ENCODE results near the gene MBD4.

The MBD4 gene

DNA sequence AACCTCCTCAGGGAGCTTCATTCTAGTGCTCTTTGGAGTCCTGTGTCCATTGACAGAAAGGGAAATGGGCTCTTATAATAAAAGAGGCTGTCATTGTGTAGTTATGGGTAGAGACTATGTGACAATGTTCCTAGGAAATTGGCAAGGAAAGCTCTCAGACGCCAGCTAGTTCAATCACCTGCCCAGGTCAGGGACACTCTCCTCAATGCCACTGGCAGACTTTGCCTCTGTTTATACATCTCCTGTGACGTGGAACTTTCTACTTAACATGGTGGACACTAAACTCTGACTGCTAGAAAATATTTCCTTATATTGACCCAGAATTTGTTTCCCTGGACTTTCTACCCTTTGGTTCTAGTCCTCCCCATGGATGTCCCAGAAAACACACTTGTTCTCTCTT is 14.1 kb downstream of the MBD4 start:
- TF ChIP-seq, protein P1, sequence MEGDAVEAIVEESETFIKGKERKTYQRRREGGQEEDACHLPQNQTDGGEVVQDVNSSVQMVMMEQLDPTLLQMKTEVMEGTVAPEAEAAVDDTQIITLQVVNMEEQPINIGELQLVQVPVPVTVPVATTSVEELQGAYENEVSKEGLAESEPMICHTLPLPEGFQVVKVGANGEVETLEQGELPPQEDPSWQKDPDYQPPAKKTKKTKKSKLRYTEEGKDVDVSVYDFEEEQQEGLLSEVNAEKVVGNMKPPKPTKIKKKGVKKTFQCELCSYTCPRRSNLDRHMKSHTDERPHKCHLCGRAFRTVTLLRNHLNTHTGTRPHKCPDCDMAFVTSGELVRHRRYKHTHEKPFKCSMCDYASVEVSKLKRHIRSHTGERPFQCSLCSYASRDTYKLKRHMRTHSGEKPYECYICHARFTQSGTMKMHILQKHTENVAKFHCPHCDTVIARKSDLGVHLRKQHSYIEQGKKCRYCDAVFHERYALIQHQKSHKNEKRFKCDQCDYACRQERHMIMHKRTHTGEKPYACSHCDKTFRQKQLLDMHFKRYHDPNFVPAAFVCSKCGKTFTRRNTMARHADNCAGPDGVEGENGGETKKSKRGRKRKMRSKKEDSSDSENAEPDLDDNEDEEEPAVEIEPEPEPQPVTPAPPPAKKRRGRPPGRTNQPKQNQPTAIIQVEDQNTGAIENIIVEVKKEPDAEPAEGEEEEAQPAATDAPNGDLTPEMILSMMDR (IDR thresholded peaks at IDR 0.05; ENCODE audit: low read depth, low read length), result no peak
- no peak for DNase-seq (ENCODE audit: low read depth in 2 of 2)
- H3K4me3 ChIP-seq (replicated peaks in 1 of 2; ENCODE audit: low read depth in 2 of 2, low read length in 2 of 2), result no peak overlapping the region

- TF ChIP-seq, protein P1 (IDR thresholded peaks at IDR 0.05; ENCODE audit: low read depth, low read length), result no peak
- no peak for DNase-seq (ENCODE audit: low read depth in 2 of 2)
- H3K4me3 ChIP-seq (replicated peaks in 1 of 2; ENCODE audit: low read depth in 2 of 2, low read length in 2 of 2), result no peak overlapping the region
These were observed 14.5 kb downstream of the MBD4 start for GRCh38 chr3:129425213-129425612.

- no peak overlapping the region for H3K4me3 ChIP-seq (replicated peaks in 1 of 2; ENCODE audit: low read depth in 2 of 2, low read length in 2 of 2)
- DNase-seq (ENCODE audit: low read depth in 2 of 2), result peak; percentile 53 to 54
- TF ChIP-seq, protein P1 (IDR thresholded peaks at IDR 0.05; ENCODE audit: low read depth, low read length), result no peak
These were observed 15.4 kb downstream of the MBD4 start for GRCh38 chr3:129424185-129424841.

DNA sequence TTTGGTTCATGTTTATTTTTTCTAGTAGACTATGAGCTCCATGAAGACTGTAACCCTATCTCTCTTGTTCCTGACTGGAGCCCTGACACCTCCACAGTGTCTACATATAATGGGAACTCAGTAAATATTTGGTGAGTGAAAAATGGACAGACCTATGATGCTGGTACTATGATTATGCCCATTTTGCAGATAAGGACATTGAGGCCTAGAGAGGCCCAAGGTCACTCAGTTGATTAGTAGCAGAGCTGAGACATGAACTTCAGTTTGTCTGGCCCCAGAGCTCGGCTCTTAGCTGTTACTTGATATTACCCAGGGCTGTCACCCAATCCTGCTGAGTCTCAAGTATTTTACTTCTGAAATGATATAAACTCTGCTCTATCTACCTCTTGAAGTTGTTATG is 16.9 kb downstream of the MBD4 start:
- TF ChIP-seq, protein P1 (IDR thresholded peaks at IDR 0.05; ENCODE audit: low read depth, low read length), result no peak
- H3K4me3 ChIP-seq (replicated peaks in 1 of 2; ENCODE audit: low read depth in 2 of 2, low read length in 2 of 2), result no peak overlapping the region
- no peak for DNase-seq (ENCODE audit: low read depth in 2 of 2)

DNA sequence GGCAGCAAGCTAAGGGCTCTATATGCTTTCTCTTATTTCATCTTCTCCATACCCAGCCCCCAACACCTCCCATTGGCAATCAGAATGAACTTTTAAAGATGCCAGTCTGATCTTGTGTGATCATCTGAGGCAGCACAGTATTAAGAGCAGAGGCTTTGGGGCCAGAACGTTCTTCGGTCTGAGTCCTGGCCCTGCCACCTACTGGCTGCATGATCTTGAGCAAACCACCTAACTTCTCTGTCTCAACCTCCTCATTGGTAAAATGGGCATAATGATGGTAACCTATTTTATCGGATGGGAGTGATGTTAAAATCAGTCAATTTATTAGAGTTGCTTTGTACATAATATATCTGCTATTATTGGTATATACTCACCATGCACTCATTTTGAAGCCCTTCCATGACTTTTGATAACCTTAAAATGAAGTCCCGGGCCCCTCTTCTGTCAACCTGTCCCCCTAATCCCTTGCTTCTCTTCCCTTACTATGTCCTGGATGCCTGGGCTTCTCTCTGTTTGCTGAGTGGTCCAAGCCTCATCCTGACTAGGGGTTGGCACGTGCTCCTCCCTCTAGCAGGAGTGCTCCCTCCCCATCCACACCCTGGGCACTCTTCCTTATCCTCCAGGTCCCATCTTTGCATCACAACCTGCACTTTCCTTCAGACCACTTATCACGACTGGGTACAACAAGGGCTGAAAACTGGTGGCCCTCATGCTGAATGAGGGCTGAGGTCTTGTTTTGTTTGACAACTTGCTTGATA is 17.6 kb downstream of the MBD4 start:
- H3K4me3 ChIP-seq (replicated peaks in 1 of 2; ENCODE audit: low read depth in 2 of 2, low read length in 2 of 2), result no peak overlapping the region
- DNase-seq (ENCODE audit: low read depth in 2 of 2), result no peak
- TF ChIP-seq, protein P1 (IDR thresholded peaks at IDR 0.05; ENCODE audit: low read depth, low read length), result peak; percentile 23

DNA sequence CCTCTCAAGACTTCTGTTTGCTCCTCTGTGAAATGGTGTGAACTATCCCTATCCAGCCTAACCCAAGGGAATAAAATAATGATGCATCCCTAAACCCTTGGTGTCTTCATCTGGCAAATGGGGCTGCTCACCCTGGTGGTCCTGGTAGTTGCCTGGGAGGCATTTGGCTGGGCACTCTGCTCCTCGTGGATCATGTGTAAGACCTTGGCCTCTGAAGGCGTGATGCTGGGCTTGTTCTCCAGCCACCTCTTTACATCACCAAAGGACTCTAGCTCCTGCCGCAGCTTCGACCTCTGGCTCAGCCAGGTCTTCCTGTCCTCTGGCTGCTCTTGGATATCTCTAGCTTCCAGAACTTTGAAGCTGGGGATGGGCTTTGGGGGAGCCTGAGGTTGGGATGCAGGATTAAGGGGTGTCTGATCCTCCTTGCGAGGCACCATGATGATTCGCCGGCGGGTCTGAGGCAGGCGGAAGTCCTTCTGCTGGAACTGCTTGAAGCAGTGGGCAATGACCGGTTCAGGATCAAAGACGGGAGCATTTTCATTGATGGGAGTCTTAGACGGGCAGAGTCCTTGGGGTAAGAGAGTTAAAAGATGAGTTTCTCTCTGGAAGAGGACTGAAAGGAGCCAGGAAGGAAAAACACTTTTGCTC is 18.4 kb downstream of the MBD4 start:
- DNase-seq (ENCODE audit: low read depth in 2 of 2), result no peak
- no peak overlapping the region for H3K4me3 ChIP-seq (replicated peaks in 1 of 2; ENCODE audit: low read depth in 2 of 2, low read length in 2 of 2)
- TF ChIP-seq, protein P1 (IDR thresholded peaks at IDR 0.05; ENCODE audit: low read depth, low read length), result no peak

All from cardiac fibroblast (primary cell).